Right ventricle myocardium superior (tissue), 1 donor: ENCODE data around the gene KLF16. TPM values are rescaled to one million over a fixed set of nuclear protein-coding genes. Genes with fewer than 3 reads are reported as not detected.

ENCODE experiments used
- ATAC-seq: fragments of 200-7000 bp; cut with Tn5 transposase; one replicate; pipeline ENCODE4 v1.9.1; 2020; ENCODE audit warnings: mild to moderate bottlenecking; ENCODE audit not compliant: poor library complexity
- DNase-seq: peaks from one replicate; pipeline ENCODE4 v3.0.0-alpha.2; 2020
- intact Hi-C: fragments of 100-400 bp; cut with DNase I; formaldehyde crosslinking; loops from one replicate; pipeline ENCODE4 v1.11.2; 2022
- total RNA-seq: library from RNA; stranded (reverse); fragmentation: NEBNext Ultra II Directional; extraction: Animal tissue kit (Norgen Biotek cat#: 25700); gene quantifications from one replicate; pipeline ENCODE4 v1.2.1, GENCODE V29; 2021
- donor health status: DM: no; HTN: yes; CAD: no; lungs with severe emphysema.

KLF16 gene
- total RNA-seq, 1 donor from 2014 or later, result 6.2 TPM

DNA sequence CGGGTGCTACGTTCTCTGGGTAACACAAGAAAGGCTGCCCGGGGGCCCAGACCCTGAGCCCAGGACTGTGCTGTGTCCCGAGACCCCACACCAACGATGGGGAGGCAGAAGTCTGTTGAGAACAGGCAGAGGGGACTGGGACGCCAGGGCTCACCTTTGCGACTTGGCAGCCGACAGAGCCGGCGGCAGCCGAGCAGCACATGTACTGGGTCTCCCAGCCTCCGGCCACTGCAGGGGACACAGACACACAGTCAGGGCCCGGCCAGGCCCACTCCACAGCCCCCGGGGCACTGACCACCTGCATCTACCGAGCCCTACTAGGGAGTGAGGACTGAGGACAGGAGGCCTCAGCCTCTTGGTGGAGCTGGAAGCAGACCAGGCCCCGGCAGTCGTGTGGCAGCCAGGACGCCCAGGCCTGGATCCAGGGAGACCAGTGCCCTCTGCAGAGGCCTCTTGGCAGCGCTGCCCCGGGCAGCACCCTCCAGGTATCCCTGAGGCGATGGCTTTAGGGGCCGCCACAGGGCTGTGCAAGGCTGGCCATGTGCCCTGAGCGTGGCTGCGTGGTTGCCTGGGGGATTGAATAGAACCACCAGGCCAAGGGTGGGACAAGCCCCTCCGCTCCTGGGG is 45.7 kb downstream of the KLF16 start:
- DNase-seq, result peak; percentile 61
- intact Hi-C loops, result no loop called here
- ATAC-seq, result peak; percentile 57

DNA sequence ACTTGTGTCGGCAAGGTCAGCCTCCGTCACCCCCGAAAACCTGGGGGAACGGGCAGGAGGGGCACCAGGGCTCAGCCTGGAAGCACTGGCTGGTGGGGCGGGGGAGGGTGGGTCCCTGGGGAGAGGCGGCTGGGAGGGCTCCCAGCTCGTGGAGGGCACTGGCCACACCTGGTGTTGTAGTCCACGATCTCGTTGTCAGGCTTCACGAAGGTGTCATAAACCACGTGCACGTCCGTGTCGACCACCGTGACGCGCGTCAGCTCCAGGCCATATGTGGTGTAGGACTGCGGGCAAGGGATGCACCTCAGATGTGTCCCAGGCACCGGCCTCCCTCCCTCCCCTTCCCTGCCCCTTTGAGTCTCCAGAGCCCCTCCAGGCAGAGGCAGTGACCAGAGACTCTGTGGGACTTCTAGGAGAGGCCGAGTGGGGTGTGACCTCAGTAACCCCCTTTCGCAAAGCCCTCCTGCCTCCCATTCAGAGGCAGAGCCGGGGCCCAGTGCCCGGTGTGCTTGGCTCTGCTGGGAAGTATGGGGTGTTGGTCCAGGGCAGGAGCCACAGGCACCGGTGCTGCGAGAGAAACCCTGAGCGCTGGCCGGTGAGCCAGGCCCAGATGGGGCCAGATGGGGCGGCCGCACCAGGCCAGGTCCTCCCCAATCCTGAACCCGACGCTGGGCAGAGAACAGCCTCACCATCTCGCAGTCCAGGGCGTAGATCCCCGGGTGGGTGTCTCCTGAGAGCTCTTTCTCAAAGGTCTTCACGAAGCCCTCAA is 46.7 kb downstream of the KLF16 start:
- intact Hi-C loops, result no loop called here
- DNase-seq, result no peak
- ATAC-seq, result no peak

DNA sequence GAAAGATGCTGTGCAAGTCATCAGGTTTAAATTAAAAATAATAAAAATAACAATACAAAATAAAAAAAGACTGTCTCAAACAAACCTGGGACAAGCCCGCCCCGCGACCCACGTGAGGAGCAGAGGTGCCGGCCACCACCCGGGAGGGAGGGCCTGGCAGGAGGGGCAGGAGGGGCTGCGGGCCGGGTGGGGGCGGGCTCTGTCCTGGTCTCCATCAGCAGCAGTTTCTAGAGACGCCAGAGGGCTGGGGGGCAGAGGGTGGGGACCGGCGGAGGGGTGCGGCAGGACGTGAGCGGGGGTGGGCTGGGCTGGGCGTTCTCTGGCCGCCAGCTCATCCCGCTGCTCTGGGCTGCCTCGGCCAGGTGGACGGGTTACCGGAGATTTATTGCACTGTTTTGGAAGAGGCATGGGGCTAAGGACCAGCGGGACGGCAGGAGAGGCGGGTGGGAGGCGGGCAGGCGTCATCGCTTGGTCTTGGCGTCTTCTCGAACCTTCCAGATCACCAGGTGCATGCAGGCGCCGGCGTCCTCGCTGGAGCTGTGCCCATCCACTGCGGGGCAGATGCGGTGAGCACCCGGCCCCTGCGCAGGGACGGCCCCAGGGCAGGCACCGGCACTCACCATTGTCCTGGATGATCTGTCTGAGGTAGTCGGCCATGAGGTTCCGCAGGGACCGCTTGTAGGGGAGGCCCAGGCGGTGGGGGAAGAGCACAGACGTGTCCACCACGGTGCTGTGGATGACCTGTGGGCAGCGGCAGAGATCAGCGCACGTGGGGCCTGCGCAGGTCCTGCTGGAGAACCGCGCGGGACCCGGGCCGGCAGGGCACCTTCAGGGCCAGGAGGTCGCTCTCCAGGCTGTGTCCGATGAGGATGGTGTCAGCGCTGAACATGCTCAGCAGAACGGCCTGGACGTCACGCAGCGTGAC is 47.5 kb downstream of the KLF16 start:
- intact Hi-C loops, result no loop called here
- DNase-seq, result no peak
- no peak for ATAC-seq

DNA sequence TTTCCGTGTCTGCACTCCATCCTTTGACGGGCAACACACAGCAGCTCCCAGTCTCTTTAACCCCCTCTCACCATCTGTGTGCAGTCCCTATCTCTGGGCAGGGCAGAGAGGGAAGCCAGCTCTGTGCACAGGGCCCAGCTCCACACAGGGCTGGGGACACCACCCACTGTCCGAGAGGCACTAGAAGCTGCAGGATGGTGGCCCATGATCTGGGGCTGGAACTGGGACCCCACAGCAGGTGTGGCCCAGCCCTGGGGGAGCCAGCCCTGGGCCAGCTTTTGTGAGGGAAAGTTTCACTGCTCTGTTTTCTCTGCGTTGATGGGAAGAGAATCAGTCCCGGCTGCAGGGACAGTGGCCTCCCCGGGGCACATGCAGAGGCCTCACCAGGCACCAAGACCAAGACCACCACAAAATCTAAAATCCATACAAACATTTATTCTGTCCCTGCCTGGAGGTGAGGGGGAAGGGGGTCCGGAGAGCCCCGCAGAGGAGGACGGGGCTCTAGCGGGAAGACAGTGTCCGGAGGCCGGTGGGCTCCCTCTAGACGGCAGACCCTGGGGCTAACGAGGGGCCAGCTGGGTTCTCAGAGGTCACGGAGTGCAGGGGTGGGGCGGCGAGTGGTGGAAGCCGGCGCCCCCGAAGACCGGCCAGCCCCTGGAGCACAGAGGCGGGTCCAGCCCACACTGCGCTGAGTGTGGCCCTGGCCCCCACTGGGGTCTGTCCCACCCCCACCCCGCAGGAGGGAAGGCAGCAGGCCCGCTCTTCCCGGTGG is 48.4 kb downstream of the KLF16 start:
- intact Hi-C loops, result no loop called here
- ATAC-seq (no peak), DNase-seq (no peak)

DNA sequence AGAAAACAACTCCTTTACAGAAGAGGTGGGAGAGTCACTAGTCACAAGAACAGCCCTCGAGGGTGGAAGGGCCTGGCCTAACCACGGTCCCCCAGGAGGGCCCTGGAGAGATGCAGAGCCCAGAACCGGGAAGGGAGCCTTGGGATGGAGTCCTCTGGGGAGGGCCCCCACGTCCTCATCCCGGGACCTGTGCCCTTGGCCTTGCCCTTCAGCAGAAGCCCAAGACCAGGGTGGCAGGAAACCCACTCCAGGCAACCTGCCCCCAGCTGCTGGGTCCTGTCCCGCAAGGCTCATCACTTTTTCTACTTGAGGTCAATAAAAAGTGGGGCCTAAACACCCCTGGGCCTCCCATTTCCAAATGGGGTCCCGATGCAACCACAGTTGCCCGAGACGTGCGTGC is 49.0 kb downstream of the KLF16 start:
- DNase-seq, result no peak
- ATAC-seq, result no peak
- intact Hi-C loops, result no loop called here

DNA sequence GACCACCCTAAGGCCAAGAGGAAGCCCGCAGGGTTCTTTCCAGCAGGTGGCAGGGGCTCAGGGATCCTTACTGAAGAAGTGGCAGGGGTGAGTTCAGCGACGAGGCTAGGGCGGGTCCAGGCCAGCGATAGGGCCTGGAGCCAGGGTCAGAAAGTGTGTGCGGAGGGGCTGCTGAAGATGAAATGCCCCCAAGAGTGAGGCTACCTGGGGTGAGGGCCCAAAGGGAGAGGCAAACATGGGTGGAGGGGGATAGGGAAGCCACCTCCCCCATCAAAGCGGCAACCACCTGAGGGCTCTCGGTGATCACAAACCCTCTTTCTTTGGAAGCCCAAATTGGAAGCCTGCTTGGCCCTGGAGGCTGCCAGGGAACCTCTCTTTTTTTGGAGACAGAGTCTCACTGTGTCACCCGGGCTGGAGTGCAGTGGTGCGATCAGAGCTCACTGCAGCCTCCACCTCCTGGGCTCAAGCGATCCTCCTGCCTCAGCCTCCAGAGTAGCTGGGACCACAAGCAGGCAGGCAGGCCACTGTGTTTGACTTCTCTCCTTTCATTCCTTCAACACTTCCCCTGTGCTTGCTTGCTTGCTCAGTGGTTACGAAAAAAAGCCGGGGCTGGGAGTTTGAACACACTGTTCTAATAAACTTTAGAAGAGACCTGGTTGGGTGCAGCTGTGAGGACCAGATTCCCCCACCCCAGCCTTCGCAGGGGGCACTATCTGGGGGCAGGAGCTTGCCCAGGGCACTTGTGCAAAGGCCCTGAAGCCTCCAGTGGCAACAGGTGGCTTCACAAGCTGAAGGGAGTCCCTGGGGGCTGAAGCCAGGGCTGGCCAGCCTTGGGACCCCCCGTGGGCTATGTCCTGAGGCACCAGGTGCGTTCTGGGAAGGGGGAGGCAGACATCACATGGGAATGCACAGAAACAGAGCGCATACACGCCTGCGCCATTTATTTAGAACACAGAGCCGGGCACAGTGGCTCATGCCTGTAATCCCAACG is 49.9 kb downstream of the KLF16 start:
- DNase-seq, result no peak

DNA sequence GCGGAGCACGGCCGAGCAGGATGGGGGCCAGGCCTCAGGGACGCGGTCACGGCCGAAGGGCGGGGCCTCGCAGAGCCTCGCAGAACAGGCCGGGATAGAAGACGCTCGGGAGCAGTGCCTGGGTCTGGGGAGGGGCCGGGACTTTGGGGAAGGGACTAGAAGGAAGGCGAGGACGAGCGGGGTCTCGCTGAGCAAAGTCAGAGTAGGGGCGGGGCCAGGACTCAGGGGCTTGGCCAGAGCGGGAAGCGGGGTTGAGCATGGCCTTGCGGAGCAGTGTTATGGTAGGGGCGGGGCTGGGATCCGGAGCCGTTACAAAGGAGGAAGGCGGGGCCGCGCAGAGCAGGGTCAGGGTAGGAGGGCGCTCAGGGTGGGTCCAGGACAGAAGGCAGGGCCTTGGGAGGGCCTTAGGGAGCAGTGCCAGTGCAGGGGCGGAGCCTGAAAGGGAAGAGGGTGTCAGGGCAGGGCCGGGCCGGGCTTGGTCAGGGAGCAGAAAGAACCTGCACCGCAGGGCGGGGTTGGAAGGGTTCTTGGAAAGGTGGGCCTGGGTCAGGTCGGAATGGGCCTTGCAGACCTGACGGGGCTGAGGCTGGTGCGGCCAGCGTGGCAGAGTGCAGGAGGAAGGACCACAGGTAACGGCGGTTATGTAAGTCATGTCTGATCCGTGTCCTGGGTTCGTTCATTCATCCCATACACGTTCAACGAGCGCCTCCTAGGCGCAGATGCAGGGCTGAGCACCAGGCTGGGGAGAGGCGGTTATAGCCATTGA is 50.8 kb downstream of the KLF16 start:
- intact Hi-C loops, result no loop called here
- ATAC-seq (peak; percentile 93), DNase-seq (peak; percentile 97)

More for the DNA sequence above, 49.9 kb downstream of the KLF16 start:
- intact Hi-C loops, result no loop called here
- no peak for ATAC-seq

DNA sequence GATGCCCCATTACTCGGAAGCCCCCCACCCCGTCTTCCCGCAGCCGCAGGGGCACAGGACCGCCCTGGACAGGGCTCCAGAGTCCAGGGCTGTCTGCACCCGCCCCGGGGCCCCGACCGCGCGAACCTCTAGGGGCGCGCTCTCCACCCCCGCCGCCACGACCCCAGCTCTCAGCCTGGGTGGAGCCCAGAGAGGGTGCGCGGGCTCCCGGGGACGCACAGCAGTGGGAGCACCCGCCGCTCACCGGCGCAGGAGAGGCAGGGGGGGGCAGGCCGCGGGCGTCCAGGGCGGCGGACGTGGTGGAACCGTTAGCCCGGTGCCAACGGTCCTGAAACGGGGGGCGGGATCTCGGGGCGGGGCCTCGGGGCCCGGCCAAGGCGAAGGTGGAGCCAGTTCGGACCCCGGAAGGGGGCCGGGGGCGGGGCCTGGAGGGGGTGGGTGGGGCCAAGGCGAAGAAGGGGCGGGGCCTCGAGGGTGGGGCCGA is 51.4 kb downstream of the KLF16 start, which contains the start of gene ATP8B3:
ATP8B3 (minus strand) TSS at position 335 of the 484 bp plus-strand sequence. CDS start 540 bp downstream, outside the sequence.
- DNase-seq, result no peak
- intact Hi-C loops, result no loop called here
- no peak for ATAC-seq

DNA sequence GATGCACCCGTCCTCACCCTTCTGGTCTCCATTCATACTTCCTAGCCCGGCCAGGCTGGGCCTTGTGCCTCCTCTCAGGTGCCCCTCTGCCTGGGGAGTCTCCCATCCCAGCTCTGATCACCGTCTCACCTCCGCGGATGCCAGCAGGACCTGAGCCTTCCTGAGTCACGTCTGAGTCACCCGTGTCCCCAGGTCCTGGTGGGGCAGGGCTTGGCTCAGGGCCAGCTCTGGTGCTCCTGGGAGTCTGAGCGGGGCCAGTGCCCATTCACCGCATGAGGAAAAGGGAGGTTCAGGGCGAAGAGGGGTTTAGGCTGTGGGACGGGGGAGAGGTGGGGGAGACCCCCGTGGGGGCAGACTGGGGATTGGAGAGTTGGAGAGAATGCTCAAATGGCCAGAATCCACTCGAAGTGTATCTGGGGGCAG is 51.9 kb downstream of the KLF16 start:
- ATAC-seq (peak; percentile 5), DNase-seq (peak; percentile 72)
- intact Hi-C loops, result no loop called here

DNA sequence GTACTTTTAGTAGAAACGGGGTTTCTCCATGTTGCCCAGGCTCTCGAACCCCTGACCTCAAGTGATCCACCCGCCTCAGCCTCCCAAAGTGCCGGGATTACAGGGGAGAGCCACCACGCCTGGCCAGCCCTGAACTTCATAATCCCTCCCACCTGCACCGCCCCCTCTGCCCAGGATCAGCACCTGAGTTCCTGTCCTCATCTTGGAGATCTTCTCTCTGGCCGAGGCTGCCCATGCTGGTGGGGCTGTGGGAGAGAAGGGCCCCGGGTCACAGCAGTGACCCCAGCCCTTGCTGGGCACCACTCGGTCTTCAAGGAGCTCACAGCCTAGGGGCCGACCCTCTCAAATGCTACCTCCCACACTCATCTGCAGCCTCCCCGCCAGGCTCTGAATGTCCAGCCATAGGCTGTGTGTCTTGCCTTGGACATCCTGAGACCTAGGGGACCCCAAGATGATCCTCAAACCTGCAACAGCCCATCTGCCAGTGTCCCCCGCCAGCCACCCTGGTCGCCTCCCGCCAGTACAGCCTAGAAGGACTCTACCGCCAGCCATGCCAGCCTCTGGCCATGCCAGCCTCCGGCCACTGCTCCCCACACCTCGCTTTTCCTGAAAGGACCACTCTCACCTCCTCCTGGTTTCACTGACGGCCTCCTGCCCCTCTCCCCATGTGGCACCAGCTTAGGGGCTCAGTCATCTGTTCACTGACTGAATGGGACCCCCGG is 52.8 kb downstream of the KLF16 start:
- DNase-seq, result no peak
- ATAC-seq, result no peak
- intact Hi-C loops, result no loop called here

DNA sequence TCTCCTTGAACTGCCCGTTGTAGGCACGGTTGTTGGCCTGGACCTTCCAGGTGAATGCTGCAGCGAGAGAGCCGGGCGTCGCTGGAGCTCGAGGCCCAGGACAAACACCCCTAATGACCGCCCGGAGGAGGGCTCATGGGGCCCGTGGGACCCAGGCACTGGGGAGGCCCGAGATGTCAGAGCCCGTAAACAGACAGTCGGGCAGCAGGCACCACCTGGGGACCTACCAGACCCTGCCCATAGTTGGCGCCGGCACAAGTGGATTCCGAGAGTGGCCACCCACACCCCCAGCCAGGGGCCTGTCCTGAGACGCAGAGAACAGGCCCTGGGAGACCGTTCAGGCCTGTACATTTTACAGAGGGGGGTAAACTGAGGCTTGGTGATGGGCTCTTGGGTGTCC is 53.7 kb downstream of the KLF16 start:
- no peak for DNase-seq
- intact Hi-C loops, result no loop called here
- ATAC-seq, result no peak

DNA sequence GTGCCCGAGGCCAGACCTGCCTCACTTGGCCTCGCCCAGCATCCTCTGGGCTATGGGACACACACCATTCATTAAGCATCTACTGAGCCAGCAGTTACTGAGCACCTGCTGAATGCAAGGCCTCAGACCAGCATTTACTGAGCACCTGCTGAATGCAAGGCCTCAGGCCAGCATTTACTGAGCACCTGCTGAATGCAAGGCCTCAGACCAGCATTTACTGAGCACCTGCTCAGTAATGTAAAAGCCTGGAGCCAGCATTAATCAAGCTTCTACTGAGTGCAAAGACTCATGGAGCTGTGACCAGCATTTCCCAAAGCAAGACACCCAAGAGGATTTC is 55.0 kb downstream of the KLF16 start:
- intact Hi-C loops, result no loop called here
- ATAC-seq, result no peak

DNA sequence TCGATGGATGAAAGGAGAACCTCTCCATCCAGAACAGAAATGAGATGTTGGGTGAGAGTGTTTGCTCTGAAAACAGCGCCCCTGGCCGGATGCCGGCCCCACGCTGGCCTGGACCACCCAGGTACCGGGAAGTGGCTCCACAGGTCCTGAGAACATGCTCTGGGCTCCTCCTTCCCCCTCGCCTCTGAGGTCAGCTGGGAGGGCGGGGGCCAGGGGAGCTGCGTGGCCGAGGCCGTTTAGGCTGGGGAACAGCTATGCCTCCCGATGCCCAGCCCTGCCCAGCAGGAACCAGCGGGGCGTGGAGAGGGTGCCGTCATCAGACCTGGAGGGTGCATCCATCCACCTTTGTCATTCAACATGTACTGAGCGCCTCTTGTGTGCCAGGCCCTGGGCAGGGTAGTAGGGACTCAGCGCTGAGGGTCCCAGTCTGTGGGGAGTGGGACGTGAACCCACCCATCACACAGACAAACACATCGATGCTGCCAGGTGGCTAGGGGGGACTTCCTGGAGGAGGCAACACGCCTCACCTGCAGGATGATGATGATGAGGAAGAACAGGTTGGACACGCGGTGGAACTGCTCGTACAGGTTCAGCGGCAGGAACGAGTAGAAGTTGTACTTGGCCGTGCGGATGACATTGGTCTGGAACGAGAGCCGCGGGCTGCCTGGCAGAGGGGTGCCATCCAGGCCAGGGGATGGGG is 55.5 kb downstream of the KLF16 start:
- no peak for DNase-seq
- ATAC-seq, result no peak
- intact Hi-C loops, result no loop called here

More for the DNA sequence above, 55.0 kb downstream of the KLF16 start:
- no peak for DNase-seq

DNA sequence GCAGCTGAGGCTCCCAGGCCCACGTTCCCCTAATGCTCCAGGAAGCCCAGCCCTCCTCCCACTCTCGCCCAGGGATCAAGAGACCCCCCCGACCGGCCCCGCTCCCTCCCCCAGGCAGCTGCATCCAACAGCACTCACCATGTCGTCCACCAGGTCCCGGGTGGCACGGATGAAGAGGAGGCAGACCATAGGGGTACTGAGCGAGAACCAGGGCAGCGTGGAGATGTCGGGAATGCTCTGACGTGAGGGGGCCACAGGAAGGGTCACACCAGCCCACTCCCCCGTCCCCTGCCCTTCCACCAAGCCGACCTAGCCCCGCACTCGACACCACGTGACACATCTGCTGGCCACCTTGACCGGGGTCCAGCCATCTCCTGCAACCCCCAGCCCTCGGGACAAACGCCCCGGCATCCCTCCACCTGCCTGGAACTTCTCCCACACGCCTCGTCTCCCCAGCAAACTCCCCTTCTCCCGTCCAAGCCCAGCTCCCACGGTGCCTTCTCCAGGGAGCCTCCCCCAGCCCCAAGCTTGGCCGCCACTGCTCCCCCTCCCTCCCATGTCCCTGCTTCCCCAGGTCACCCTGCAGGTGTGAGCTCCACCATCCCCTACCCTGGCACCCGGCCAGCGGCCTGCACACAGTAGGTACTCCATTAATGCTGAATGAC is 56.2 kb downstream of the KLF16 start:
- intact Hi-C loops, result no loop called here
- DNase-seq (no peak), ATAC-seq (no peak)
